ENCODE data around the gene M1AP. TPM values are rescaled to one million over a fixed set of nuclear protein-coding genes. Genes with fewer than 3 reads are reported as not detected.

The M1AP gene
- total and polyA plus RNA-seq, 2 of the 8 experiments (the other 6 are each of a cell fraction or from before 2014, with no cell fraction given), result 4.8 TPM

DNA sequence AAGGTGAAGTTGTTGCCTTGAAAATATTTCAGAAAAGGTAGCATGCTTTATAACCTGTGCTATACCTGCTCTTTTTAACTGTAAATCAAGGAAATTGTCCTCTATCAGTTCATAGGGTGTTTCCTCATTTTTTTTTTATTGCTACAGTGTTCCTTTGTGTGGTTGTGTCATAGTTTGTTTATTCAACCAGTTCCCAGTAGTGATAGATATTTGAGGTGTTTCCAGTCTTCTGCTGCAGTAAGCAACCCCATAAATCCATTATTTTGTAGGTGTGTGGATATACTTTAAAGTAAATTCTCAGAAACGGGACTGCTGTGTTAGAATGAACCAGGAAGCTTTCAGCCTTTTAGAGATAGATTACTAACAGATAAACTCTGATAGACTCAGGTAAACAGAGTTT, 45.5 kb upstream of the M1AP start:
- Histone ChIP-seq H4K91ac (replicated peaks; ENCODE audit: insufficient read length, low read length) (no peak overlapping the region), H4K20me1 (replicated peaks in 1 of 2; ENCODE audit: control insufficient read depth in 1 of 2, insufficient read depth in 2 of 2, low read length in 2 of 2) (no peaks in the 10 kb centered on the region), H3K14ac (ENCODE audit: insufficient read length) (no peak overlapping the region), H3K9me3 (ENCODE audit: insufficient read depth in 2 of 2, low read depth in 1 of 2, low read length in 1 of 2) (no peaks in the 10 kb centered on the region), H3K18ac (ENCODE audit: extremely low read depth, low read length) (no peak overlapping the region), H2BK120ac (replicated peaks; ENCODE audit: low read depth, low read length) (no peak overlapping the region), H3K23me2 (ENCODE audit: low read depth, low read length) (no peaks in the 10 kb centered on the region), H3K23ac (ENCODE audit: insufficient read length) (no peak overlapping the region), H3K27ac (ENCODE audit: low read depth, low read length) (no peak overlapping the region), H3K4ac (replicated peaks; ENCODE audit: insufficient read length, low read depth, low read length) (no peak overlapping the region), H4K8ac (ENCODE audit: extremely low read depth, insufficient read depth, low read length) (no peak overlapping the region), H2BK12ac (ENCODE audit: low read depth, low read length) (no peak overlapping the region), H3K4me2 (ENCODE audit: insufficient read depth in 1 of 2, low read depth in 2 of 2, low read length in 2 of 2) (no peak overlapping the region), H3K4me3 (ENCODE audit: extremely low read depth in 1 of 4, insufficient read depth in 2 of 4, low read depth in 3 of 4, low read length in 4 of 4) (no peak overlapping the region), H2BK20ac (ENCODE audit: low read length) (no peak overlapping the region), H2BK5ac (ENCODE audit: low read depth, low read length) (no peak overlapping the region), H3K27me3 (replicated peaks in 1 of 4; ENCODE audit: control insufficient read depth in 3 of 4, extremely low read depth in 1 of 4, insufficient read depth in 3 of 4, low read length in 3 of 4) (no peaks in the 10 kb centered on the region), H2BK15ac (ENCODE audit: low read length) (no peak overlapping the region), H3K56ac (replicated peaks; ENCODE audit: insufficient read length, low read depth, low read length) (no peak overlapping the region), H3K79me1 (ENCODE audit: low read depth, low read length) (no peaks in the 10 kb centered on the region), H3K9ac (replicated peaks in 1 of 4; ENCODE audit: extremely low read depth in 1 of 4, low read depth in 3 of 4, low read length in 3 of 4) (no peak overlapping the region), H4K5ac (ENCODE audit: insufficient read length, low read depth, low read length) (no peak overlapping the region), H3K36me3 (ENCODE audit: control insufficient read depth in 2 of 4, insufficient read depth in 4 of 4, low read length in 3 of 4) (no peaks in the 10 kb centered on the region), H2AFZ (ENCODE audit: low read length) (no peak overlapping the region), H3K79me2 (ENCODE audit: control insufficient read depth in 1 of 2, insufficient read depth in 2 of 2, low read length in 2 of 2) (no peaks in the 10 kb centered on the region), H2AK5ac (ENCODE audit: low read depth, low read length) (no peak overlapping the region), H3K4me1 (replicated peaks in 1 of 4; ENCODE audit: control insufficient read depth in 3 of 4, insufficient read depth in 4 of 4, low read length in 3 of 4) (no peaks in the 10 kb centered on the region)
- FAIRE-seq, result no peak
- no peak for DNase-seq (ENCODE audit: low read depth in 1 of 2, low spot score in 2 of 2)
- WGBS, 2 experiments (ENCODE audit: extremely low coverage in 1 of 2, insufficient coverage in 1 of 2, insufficient read length in 1 of 2, insufficient replicate concordance in 2 of 2, low coverage in 1 of 2, low lambda C conversion rate in 2 of 2, missing lambda C conversion rate in 1 of 2), result 87% methylated on average over 1 of the region's 1 CpG; no CpG with 5 or more reads in 1 of the 2 experiments
- ChIA-PET CTCF (ENCODE audit: partially characterized antibody) (interaction anchor here (1.0 to 2.0 kb wide), 3 partner anchors 9 to 184 kb away, joined by 4 to 8 read pairs (median 7); no protein-coding TSS in a partner anchor), POLR2A (ENCODE audit: partially characterized antibody) (no interaction called here)
- TF ChIP-seq TAF7 (optimal IDR thresholded peaks at IDR 0.05; ENCODE audit: borderline replicate concordance, low read depth, low read length), result no peak
- no peak for TF ChIP-seq GTF2F1 (IDR thresholded peaks at IDR 0.05; ENCODE audit: borderline replicate concordance, low read depth, low read length)
- TF ChIP-seq TAF1 (IDR thresholded peaks at IDR 0.05; ENCODE audit: low read depth, low read length), result no peak
- no peak for TF ChIP-seq SIN3A (conservative IDR thresholded peaks at IDR 0.05 in 1 of 2, IDR thresholded peaks at IDR 0.05 in 1 of 2; ENCODE audit: low read depth in 1 of 2, low read length in 2 of 2)
